Panc1 (cell line): ENCODE data around the gene CDC45. TPM values are rescaled to one million over a fixed set of nuclear protein-coding genes. Genes with fewer than 3 reads are reported as not detected.

Source experiments
- ATAC-seq: fragments of 200-7000 bp; cut with Tn5 transposase; 2 replicates; pipeline ENCODE4 v1.9.1; 2020; ENCODE audit warnings: mild to moderate bottlenecking, moderate library complexity
- BruUV-seq: library from RNA; stranded (reverse); fragments of 400-500 nt; replicated peaks from 2 replicates; lab custom pipeline; 2021; lab: Mats Ljungman, UMichigan
- CTCF ChIA-PET: fragments of 300-600 bp; sonication (Branson Sonifier 250); formaldehyde crosslinking; loops from one replicate; lab custom pipeline; 2022; ENCODE audit warnings: antibody characterized with exemption; lab: Charles Lee
- POLR2A ChIA-PET: fragments of 300-600 bp; sonication (Branson Sonifier 250); formaldehyde crosslinking; loops from one replicate; lab custom pipeline; 2022; ENCODE audit warnings: antibody characterized with exemption; lab: Charles Lee
- DNase-seq: peaks from one replicate; pipeline ENCODE4 v3.0.0-alpha.2; 2010; ENCODE audit warnings: low read depth, low spot score
- H3K27ac ChIP-seq: 2 replicates; pipeline ENCODE4 v1.5.1; 2011; ENCODE audit warnings: mild to moderate bottlenecking, low read length, inconsistent platforms
- H3K27me3 ChIP-seq: fragments of 200-500 bp; sonication (Bioruptor generic); 2 replicates; pipeline ENCODE4 v1.6.0; 2014; ENCODE audit warnings: low read length, inconsistent platforms; ENCODE audit not compliant: control insufficient read depth, insufficient read depth
- H3K36me3 ChIP-seq: fragments of 200-500 bp; sonication (Bioruptor generic); 2 replicates; pipeline ENCODE4 v1.5.1; 2014; ENCODE audit warnings: inconsistent platforms, mild to moderate bottlenecking, low read length, moderate library complexity; ENCODE audit not compliant: control insufficient read depth, insufficient read depth
- H3K4me1 ChIP-seq: 2 replicates; pipeline ENCODE4 v1.5.1; 2011; ENCODE audit warnings: inconsistent platforms, mild to moderate bottlenecking, low read length, moderate library complexity; ENCODE audit not compliant: control insufficient read depth, insufficient read depth
- H3K4me3 ChIP-seq, 2 experiments: 2 replicates each; pipeline ENCODE4 v1.5.1; 2011 to 2012; ENCODE audit warnings: low read depth in 2 of 2, low read length in 2 of 2, mild to moderate bottlenecking in 2 of 2, inconsistent platforms in 1 of 2, moderate library complexity in 1 of 2
- H3K9me3 ChIP-seq: fragments of 200-500 bp; sonication (Bioruptor generic); 2 replicates; pipeline ENCODE4 v1.5.1; 2014; ENCODE audit warnings: low read depth, mild to moderate bottlenecking, inconsistent platforms, low read length, moderate library complexity; ENCODE audit not compliant: control insufficient read depth, insufficient read depth
- CTCF ChIP-seq: fragments of 450-650 bp; IDR thresholded peaks from 2 replicates; pipeline ENCODE4 v1.5.1; 2017; ENCODE audit warnings: mild to moderate bottlenecking
- POLR2AphosphoS5 ChIP-seq: IDR thresholded peaks from 2 replicates; pipeline ENCODE4 v1.6.1; 2012; ENCODE audit warnings: mild to moderate bottlenecking, low read depth, low read length, moderate library complexity
- SIN3A ChIP-seq: IDR thresholded peaks from 2 replicates; pipeline ENCODE4 v1.6.1; 2012; ENCODE audit warnings: low read depth, mild to moderate bottlenecking, low read length, moderate library complexity, borderline replicate concordance; ENCODE audit not compliant: insufficient read depth
- TCF7L2 ChIP-seq: IDR thresholded peaks from 2 replicates; pipeline ENCODE4 v1.6.1; 2011; ENCODE audit warnings: mild to moderate bottlenecking, low read depth, low read length, inconsistent platforms
- in situ Hi-C: cut with HindIII; loops from 2 replicates; pipeline ENCODE4 v1.10.0; 2016; ENCODE audit warnings: low sequenced_read_pairs, low pct_unique_long_range_greater_than_20kb
- intact Hi-C: fragments of 100-400 bp; cut with micrococcal nuclease; formaldehyde crosslinking; loops from one replicate; pipeline ENCODE4 v1.10.0; 2022; ENCODE audit not compliant: unreplicated experiment
- total RNA-seq: library from RNA; stranded (reverse); gene quantifications from one replicate; pipeline ENCODE4 v1.2.1, GENCODE V29; 2021; ENCODE audit not compliant: unreplicated experiment
- TF ChIP-seq, protein P1 (sequence below), 2 experiments: IDR thresholded peaks; 2 replicates each; pipeline ENCODE4 v1.6.1; 2011 to 2012; ENCODE audit warnings: low read depth in 2 of 2, control low read depth in 1 of 2, low read length in 1 of 2, mild to moderate bottlenecking in 1 of 2, moderate library complexity in 1 of 2; ENCODE audit not compliant: insufficient read depth in 1 of 2

CDC45 gene
- total RNA-seq, 1 experiment from 2014 or later = 26.1 TPM

DNA sequence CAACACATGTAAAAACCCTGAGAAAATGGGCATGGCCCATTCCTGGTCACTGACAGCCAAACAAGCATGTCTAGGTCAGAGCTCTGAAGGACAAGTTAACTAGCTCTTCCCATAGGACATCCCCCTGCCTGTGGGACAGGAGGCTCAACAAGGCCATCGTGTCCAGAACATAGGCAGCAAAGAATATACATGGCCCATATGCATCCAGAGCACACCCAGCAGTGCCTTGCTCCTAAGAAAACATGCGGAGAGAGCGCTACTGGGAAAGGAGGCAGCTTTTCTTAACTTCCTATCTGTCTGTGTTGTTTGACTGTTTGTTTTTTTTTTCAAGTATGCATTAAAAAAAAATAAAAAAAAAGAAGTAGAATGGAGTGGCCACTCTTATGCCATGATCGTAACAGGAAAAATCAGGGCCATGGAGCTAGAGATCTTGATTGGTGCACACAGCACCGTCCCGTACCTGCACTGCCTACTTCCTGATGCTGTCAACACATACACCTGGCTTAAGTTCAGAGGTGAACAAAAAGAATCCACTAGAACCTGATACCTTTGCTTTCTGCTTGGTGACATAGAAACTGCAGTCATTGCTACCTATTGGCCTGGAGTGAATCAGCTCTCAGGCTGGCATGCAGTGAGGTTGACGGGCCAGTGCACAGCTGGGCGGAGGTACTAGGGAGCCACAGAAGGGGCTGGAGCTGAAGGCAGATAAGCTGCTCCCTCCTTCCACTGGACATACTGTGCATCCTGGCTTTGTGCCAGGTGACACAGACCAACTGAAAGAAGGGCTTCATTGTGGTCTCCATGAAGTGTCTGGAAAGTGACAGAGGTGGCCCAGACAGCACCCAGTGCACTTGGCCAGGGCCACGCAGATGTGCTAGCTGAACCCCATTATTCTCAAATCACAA, 12.6 kb upstream of the CDC45 start:
- POLR2A ChIA-PET = interaction anchor here (0.7 kb wide), 1 partner anchor 50 kb away, joined by 4 read pairs; no protein-coding TSS in a partner anchor
- Histone ChIP-seq H3K4me1 (no peaks in the 10 kb centered on the region), H3K27me3 (no peaks in the 10 kb centered on the region), H3K4me3 (no peak overlapping the region), H3K9me3 (no peaks in the 10 kb centered on the region), H3K36me3 (peaks cover 30% of the 10 kb centered on the region), H3K27ac (no peak overlapping the region)
- in situ Hi-C loops (no loop called here), intact Hi-C loops (no loop called here)
- DNase-seq = no peak
- ATAC-seq = no peak
- CTCF ChIA-PET = interaction anchor here (0.6 kb wide), 1 partner anchor 24 kb away, joined by 4 read pairs; no protein-coding TSS in a partner anchor
- TF ChIP-seq CTCF (no peak), TCF7L2 (no peak), POLR2AphosphoS5 (no peak), SIN3A (no peak)
- TF ChIP-seq, protein P1, sequence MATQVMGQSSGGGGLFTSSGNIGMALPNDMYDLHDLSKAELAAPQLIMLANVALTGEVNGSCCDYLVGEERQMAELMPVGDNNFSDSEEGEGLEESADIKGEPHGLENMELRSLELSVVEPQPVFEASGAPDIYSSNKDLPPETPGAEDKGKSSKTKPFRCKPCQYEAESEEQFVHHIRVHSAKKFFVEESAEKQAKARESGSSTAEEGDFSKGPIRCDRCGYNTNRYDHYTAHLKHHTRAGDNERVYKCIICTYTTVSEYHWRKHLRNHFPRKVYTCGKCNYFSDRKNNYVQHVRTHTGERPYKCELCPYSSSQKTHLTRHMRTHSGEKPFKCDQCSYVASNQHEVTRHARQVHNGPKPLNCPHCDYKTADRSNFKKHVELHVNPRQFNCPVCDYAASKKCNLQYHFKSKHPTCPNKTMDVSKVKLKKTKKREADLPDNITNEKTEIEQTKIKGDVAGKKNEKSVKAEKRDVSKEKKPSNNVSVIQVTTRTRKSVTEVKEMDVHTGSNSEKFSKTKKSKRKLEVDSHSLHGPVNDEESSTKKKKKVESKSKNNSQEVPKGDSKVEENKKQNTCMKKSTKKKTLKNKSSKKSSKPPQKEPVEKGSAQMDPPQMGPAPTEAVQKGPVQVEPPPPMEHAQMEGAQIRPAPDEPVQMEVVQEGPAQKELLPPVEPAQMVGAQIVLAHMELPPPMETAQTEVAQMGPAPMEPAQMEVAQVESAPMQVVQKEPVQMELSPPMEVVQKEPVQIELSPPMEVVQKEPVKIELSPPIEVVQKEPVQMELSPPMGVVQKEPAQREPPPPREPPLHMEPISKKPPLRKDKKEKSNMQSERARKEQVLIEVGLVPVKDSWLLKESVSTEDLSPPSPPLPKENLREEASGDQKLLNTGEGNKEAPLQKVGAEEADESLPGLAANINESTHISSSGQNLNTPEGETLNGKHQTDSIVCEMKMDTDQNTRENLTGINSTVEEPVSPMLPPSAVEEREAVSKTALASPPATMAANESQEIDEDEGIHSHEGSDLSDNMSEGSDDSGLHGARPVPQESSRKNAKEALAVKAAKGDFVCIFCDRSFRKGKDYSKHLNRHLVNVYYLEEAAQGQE (IDR thresholded peaks at IDR 0.05; ENCODE audit: insufficient read depth in 1 of 2, low read depth in 2 of 2, low read length in 1 of 2) = no peak
- BruUV-seq = no TSS peak

GRCh38 chr22:19467912-19468311, 11.8 kb upstream of the CDC45 start:
- Histone ChIP-seq H3K4me1 (no peaks in the 10 kb centered on the region), H3K9me3 (no peaks in the 10 kb centered on the region), H3K36me3 (peaks cover 27% of the 10 kb centered on the region), H3K27ac (no peak overlapping the region), H3K4me3 (no peak overlapping the region), H3K27me3 (no peaks in the 10 kb centered on the region)
- DNase-seq (no peak), ATAC-seq (no peak)
- TF ChIP-seq TCF7L2 (no peak), POLR2AphosphoS5 (no peak), SIN3A (no peak), CTCF (no peak)
- TF ChIP-seq, protein P1 (IDR thresholded peaks at IDR 0.05; ENCODE audit: insufficient read depth in 1 of 2, low read depth in 2 of 2, low read length in 1 of 2) = no peak
- ChIA-PET CTCF (no interaction called here), POLR2A (no interaction called here)
- in situ Hi-C loops (no loop called here), intact Hi-C loops (no loop called here)
- BruUV-seq = no TSS peak
